SK-N-SH (cell line): Measurements from ENCODE around the gene PRR35.

Experiments
- GATA2 ChIP-seq: sonication (generic); formaldehyde crosslinking; IDR thresholded peaks from 2 replicates; pipeline ENCODE4 v1.5.0; 2020; ENCODE audit warnings: mild to moderate bottlenecking, missing genetic modification reagents
- MEF2A ChIP-seq: IDR thresholded peaks from 2 replicates; pipeline ENCODE4 v1.4.0; 2012; ENCODE audit warnings: low read depth, borderline replicate concordance
- NRF1 ChIP-seq: IDR thresholded peaks from 2 replicates; pipeline ENCODE4 v1.6.1; 2012; ENCODE audit warnings: low read depth, mild to moderate bottlenecking, low read length
- POLR2AphosphoS5 ChIP-seq: IDR thresholded peaks from 2 replicates; pipeline ENCODE4 v1.6.1; 2012; ENCODE audit warnings: low read depth, low read length
- TAF1 ChIP-seq: IDR thresholded peaks from 2 replicates; pipeline ENCODE4 v1.6.1; 2012; ENCODE audit warnings: low read depth, mild to moderate bottlenecking, low read length, moderate library complexity, borderline replicate concordance
- TF ChIP-seq, protein P1 (sequence below): fragments of 200-600 bp; sonication (generic); IDR thresholded peaks from 2 replicates; pipeline ENCODE4 v1.6.1; 2017; ENCODE audit warnings: antibody characterized with exemption, mild to moderate bottlenecking, moderate library complexity
- TF ChIP-seq, protein P2 (sequence below): fragments of 150-350 bp; IDR thresholded peaks from 2 replicates; pipeline ENCODE4 v1.6.1; 2016; ENCODE audit warnings: mild to moderate bottlenecking, low read depth, low read length

DNA sequence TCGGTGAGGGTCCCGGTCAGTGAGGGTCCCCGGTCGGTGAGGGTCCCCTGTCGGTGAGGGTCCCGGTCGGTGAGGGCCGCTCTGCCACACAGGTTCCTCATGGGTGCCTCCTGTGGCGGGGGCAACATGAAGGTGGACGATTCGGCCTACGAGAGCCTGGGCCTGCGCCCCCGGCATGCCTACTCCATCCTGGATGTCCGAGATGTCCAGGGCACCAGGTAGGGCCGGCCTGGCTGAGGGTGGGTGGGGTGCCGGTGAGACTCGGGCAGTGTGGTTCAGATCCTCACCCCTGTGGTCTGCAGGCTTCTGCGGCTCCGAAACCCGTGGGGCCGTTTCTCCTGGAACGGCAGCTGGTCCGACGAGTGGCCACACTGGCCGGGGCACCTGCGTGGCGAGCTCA, 9.0 kb upstream of the PRR35 start:
- TF ChIP-seq MEF2A = no peak
- TF ChIP-seq, protein P1, sequence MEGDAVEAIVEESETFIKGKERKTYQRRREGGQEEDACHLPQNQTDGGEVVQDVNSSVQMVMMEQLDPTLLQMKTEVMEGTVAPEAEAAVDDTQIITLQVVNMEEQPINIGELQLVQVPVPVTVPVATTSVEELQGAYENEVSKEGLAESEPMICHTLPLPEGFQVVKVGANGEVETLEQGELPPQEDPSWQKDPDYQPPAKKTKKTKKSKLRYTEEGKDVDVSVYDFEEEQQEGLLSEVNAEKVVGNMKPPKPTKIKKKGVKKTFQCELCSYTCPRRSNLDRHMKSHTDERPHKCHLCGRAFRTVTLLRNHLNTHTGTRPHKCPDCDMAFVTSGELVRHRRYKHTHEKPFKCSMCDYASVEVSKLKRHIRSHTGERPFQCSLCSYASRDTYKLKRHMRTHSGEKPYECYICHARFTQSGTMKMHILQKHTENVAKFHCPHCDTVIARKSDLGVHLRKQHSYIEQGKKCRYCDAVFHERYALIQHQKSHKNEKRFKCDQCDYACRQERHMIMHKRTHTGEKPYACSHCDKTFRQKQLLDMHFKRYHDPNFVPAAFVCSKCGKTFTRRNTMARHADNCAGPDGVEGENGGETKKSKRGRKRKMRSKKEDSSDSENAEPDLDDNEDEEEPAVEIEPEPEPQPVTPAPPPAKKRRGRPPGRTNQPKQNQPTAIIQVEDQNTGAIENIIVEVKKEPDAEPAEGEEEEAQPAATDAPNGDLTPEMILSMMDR = no peak
- TF ChIP-seq, protein P2, sequence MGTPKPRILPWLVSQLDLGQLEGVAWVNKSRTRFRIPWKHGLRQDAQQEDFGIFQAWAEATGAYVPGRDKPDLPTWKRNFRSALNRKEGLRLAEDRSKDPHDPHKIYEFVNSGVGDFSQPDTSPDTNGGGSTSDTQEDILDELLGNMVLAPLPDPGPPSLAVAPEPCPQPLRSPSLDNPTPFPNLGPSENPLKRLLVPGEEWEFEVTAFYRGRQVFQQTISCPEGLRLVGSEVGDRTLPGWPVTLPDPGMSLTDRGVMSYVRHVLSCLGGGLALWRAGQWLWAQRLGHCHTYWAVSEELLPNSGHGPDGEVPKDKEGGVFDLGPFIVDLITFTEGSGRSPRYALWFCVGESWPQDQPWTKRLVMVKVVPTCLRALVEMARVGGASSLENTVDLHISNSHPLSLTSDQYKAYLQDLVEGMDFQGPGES = no peak
- no peak for TF ChIP-seq GATA2 (CRISPR knock-in tag)
- TF ChIP-seq POLR2AphosphoS5 = no peak
- no peak for TF ChIP-seq TAF1
- no peak for TF ChIP-seq NRF1
